Heart left ventricle (tissue), 16 donors: ENCODE data around the gene MAPT. TPM values are rescaled to one million over a fixed set of nuclear protein-coding genes. Genes with fewer than 3 reads are reported as not detected.

Source experiments
- ATAC-seq, 4 donors: fragments of 200-7000 bp; cut with Tn5 transposase; one replicate each; pipeline ENCODE4 v1.9.1; 2020 to 2022; ENCODE audit warnings: moderate library complexity in 4 of 4, mild to moderate bottlenecking in 3 of 4, moderate number of reproducible peaks in 1 of 4
- DNase-seq, 5 donors: peaks; one replicate each; pipeline ENCODE4 v3.0.0-alpha.2; 2020
- H3K27ac ChIP-seq, 12 donors: fragments of 200-600 bp; sonication (generic) in 4 of 12; one replicate each; pipeline versions ENCODE4 v1.5.0 to v1.8.0; 2016 to 2022; ENCODE audit warnings: mild to moderate bottlenecking in 2 of 12
- H3K27me3 ChIP-seq, 9 donors: fragments of 200-600 bp; sonication (generic) in 2 of 9; one replicate each; pipeline versions ENCODE4 v1.5.1 to v1.8.0; 2016 to 2022; ENCODE audit warnings: mild to moderate bottlenecking in 3 of 9
- H3K36me3 ChIP-seq, 9 donors: fragments of 200-600 bp; sonication (generic) in 2 of 9; one replicate each; pipeline versions ENCODE4 v1.5.0 to v1.8.0; 2018 to 2022; ENCODE audit warnings: mild to moderate bottlenecking in 2 of 9
- H3K4me1 ChIP-seq, 12 donors: fragments of 200-600 bp; sonication (generic) in 4 of 12; one replicate each; pipeline versions ENCODE4 v1.5.0 to v1.8.0; 2016 to 2022; ENCODE audit warnings: mild to moderate bottlenecking in 3 of 12
- H3K4me3 ChIP-seq, 12 donors: fragments of 200-600 bp; sonication (generic) in 4 of 12; one replicate each; pipeline versions ENCODE4 v1.5.0 to v1.8.0; 2017 to 2022; ENCODE audit warnings: mild to moderate bottlenecking in 9 of 12, moderate library complexity in 4 of 12
- H3K9me3 ChIP-seq, 12 donors: fragments of 200-600 bp; sonication (generic) in 4 of 12; one replicate each; pipeline versions ENCODE4 v1.5.0 to v1.8.0; 2016 to 2022; ENCODE audit warnings: mild to moderate bottlenecking in 1 of 12
- POLR2A ChIP-seq, 2 donors: fragments of 450-650 bp; IDR thresholded peaks; one replicate each; pipeline ENCODE4 v1.6.1; 2017; ENCODE audit warnings: antibody characterized with exemption in 2 of 2, mild to moderate bottlenecking in 2 of 2, moderate library complexity in 2 of 2
- WGBS, 4 donors: extraction: QIAGEN DNeasy Blood & Tissue Kit in 2 of 4; methylation state at CpG; one replicate each; pipeline versions ENCODE4 v1.1.5 to v1.1.7; 2013 to 2018; 5-methylcytosine and 5-hydroxymethylcytosine counted together
- intact Hi-C, 10 donors: fragments of 100-400 bp; cut with DNase I; formaldehyde crosslinking; loops; one replicate each; pipeline versions ENCODE4 v1.11.1 to v1.14.2; 2022
- polyA plus RNA-seq, 2 donors: library from polyadenylated mRNA; stranded (reverse); fragments of 200-250 nt; gene quantifications; one replicate each; pipeline ENCODE4 v1.2.3, GENCODE V29; 2013
- total RNA-seq, 9 donors: library from RNA; depleted of rRNA in 2 of 9; stranded (reverse); fragments of >200 nt in 2 of 9; fragmentation: NEBNext Ultra II Directional in 3 of 9; extraction: Animal tissue kit (Norgen Biotek cat#: 25700) in 3 of 9; gene quantifications; one replicate each; pipeline versions ENCODE4 v1.1.0 to v1.2.4, GENCODE V29; 2016 to 2023
- TF ChIP-seq, protein P1 (sequence below), 12 donors: fragments of 200-600 bp; sonication (generic) in 4 of 12; IDR thresholded peaks; one replicate each; pipeline versions ENCODE4 v1.5.0 to v1.8.0; 2018 to 2022; ENCODE audit warnings: antibody characterized with exemption in 12 of 12, mild to moderate bottlenecking in 5 of 12
- donor health status: ischemic (EF 13 %, LVEDD 7.1; RV severe dilation, severe dysfunction).
- donor health status: healthy with polysubstance abuse.
- donor health status: DM: no; HTN: yes; CAD: no.
- donor health status: DM: no; HTN: no; CAD: no.
- donor health status: ischemic (EF 25% LVEDD 6.9; RV normal size, moderate dysfunction).
- donor health status: ischemic (EF 25% LVEDD 5.7; RV mildly dilated, moderate dysfunction).
- donor health status: healthy.
- donor health status: DM: yes; HTN: yes; CAD: no.
- donor health status: ischemic (EF 35%, LVEDD 5.7; RV mildly dilated, moderate dysfunction).
- donor health status: nonischemic (EF 11% LVEDD 7.7; RV severe dilation, severe dysfunction).
- donor health status: DM: yes; HTN: yes; CAD: no.
- donor health status: PGD.
- donor health status: ischemic (EF 29% LVEDD 5.4; RV normal size, mild dysfunction).
- donor health status: nonischemic (EF 23%, LVEDD 6.1; RV moderate dilation, normal function).

Gene MAPT
- total and polyA plus RNA-seq, 11 donors: 2.9 to 70.4 (median 29.3) TPM

DNA sequence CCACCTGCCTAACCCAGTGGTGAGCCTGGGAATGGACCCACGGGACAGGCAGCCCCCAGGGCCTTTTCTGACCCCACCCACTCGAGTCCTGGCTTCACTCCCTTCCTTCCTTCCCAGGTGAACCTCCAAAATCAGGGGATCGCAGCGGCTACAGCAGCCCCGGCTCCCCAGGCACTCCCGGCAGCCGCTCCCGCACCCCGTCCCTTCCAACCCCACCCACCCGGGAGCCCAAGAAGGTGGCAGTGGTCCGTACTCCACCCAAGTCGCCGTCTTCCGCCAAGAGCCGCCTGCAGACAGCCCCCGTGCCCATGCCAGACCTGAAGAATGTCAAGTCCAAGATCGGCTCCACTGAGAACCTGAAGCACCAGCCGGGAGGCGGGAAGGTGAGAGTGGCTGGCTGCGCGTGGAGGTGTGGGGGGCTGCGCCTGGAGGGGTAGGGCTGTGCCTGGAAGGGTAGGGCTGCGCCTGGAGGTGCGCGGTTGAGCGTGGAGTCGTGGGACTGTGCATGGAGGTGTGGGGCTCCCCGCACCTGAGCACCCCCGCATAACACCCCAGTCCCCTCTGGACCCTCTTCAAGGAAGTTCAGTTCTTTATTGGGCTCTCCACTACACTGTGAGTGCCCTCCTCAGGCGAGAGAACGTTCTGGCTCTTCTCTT, 102.1 kb downstream of the MAPT start:
- Histone ChIP-seq H3K4me1 (no peaks in the 10 kb centered on the region), H3K4me3 (no peak overlapping the region), H3K9me3 (no peaks in the 10 kb centered on the region), H3K36me3 (no peaks in the 10 kb centered on the region), H3K27me3 (no peaks in the 10 kb centered on the region), H3K27ac (no peak overlapping the region)
- peak in 1 of 5 donors; percentile 53 for DNase-seq
- intact Hi-C loops: no loop called here
- WGBS, 4 donors: 84 to 88% (median 84%) methylated on average over 31 of the region's 31 CpGs
- TF ChIP-seq POLR2A (IDR thresholded peaks at IDR 0.05): no peak
- TF ChIP-seq, protein P1, sequence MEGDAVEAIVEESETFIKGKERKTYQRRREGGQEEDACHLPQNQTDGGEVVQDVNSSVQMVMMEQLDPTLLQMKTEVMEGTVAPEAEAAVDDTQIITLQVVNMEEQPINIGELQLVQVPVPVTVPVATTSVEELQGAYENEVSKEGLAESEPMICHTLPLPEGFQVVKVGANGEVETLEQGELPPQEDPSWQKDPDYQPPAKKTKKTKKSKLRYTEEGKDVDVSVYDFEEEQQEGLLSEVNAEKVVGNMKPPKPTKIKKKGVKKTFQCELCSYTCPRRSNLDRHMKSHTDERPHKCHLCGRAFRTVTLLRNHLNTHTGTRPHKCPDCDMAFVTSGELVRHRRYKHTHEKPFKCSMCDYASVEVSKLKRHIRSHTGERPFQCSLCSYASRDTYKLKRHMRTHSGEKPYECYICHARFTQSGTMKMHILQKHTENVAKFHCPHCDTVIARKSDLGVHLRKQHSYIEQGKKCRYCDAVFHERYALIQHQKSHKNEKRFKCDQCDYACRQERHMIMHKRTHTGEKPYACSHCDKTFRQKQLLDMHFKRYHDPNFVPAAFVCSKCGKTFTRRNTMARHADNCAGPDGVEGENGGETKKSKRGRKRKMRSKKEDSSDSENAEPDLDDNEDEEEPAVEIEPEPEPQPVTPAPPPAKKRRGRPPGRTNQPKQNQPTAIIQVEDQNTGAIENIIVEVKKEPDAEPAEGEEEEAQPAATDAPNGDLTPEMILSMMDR (IDR thresholded peaks at IDR 0.05): no peak
- no peak for ATAC-seq

DNA sequence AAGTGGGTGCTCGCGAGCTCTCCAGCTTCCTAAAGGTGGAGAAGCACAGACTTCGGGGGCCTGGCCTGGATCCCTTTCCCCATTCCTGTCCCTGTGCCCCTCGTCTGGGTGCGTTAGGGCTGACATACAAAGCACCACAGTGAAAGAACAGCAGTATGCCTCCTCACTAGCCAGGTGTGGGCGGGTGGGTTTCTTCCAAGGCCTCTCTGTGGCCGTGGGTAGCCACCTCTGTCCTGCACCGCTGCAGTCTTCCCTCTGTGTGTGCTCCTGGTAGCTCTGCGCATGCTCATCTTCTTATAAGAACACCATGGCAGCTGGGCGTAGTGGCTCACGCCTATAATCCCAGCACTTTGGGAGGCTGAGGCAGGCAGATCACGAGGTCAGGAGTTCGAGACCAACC, 102.8 kb downstream of the MAPT start:
- Histone ChIP-seq H3K27me3 (no peaks in the 10 kb centered on the region), H3K36me3 (no peaks in the 10 kb centered on the region), H3K4me1 (no peaks in the 10 kb centered on the region), H3K27ac (no peak overlapping the region), H3K9me3 (no peaks in the 10 kb centered on the region), H3K4me3 (no peak overlapping the region)
- WGBS, 4 donors: 87 to 94% (median 92%) methylated on average over 13 of the region's 13 CpGs
- ATAC-seq: no peak
- no peak for TF ChIP-seq POLR2A (IDR thresholded peaks at IDR 0.05)
- TF ChIP-seq, protein P1 (IDR thresholded peaks at IDR 0.05): no peak
- intact Hi-C loops: no loop called here
- DNase-seq: no peak

DNA sequence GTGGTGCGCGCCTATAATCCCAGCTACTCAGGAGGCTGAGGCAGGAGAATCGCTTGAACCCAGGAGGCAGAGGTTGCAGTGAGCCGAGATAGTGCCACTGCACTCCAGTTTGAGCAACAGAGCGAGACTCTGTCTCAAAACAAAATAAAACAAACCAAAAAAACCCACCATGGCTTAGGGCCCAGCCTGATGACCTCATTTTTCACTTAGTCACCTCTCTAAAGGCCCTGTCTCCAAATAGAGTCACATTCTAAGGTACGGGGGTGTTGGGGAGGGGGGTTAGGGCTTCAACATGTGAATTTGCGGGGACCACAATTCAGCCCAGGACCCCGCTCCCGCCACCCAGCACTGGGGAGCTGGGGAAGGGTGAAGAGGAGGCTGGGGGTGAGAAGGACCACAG, 103.3 kb downstream of the MAPT start:
- H3K27me3 ChIP-seq: no peaks in the 10 kb centered on the region
- no peak overlapping the region for H3K27ac ChIP-seq
- ATAC-seq: no peak
- intact Hi-C loops: no loop called here
- no peaks in the 10 kb centered on the region for H3K36me3 ChIP-seq
- H3K4me3 ChIP-seq: no peak overlapping the region
- H3K9me3 ChIP-seq: no peaks in the 10 kb centered on the region
- peaks cover 0 to under 1% (median 0%) of the 10 kb centered on the region in 12 donors for H3K4me1 ChIP-seq
- WGBS, 4 donors: 89 to 92% (median 90%) methylated on average over 9 of the region's 9 CpGs
- DNase-seq: no peak
- TF ChIP-seq POLR2A (IDR thresholded peaks at IDR 0.05): no peak
- TF ChIP-seq, protein P1 (IDR thresholded peaks at IDR 0.05): no peak

DNA sequence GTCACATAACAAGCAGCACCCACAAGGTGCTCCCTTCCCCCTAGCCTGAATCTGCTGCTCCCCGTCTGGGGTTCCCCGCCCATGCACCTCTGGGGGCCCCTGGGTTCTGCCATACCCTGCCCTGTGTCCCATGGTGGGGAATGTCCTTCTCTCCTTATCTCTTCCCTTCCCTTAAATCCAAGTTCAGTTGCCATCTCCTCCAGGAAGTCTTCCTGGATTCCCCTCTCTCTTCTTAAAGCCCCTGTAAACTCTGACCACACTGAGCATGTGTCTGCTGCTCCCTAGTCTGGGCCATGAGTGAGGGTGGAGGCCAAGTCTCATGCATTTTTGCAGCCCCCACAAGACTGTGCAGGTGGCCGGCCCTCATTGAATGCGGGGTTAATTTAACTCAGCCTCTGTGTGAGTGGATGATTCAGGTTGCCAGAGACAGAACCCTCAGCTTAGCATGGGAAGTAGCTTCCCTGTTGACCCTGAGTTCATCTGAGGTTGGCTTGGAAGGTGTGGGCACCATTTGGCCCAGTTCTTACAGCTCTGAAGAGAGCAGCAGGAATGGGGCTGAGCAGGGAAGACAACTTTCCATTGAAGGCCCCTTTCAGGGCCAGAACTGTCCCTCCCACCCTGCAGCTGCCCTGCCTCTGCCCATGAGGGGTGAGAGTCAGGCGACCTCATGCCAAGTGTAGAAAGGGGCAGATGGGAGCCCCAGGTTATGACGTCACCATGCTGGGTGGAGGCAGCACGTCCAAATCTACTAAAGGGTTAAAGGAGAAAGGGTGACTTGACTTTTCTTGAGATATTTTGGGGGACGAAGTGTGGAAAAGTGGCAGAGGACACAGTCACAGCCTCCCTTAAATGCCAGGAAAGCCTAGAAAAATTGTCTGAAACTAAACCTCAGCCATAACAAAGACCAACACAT, 104.9 kb downstream of the MAPT start, which contains the start of gene STH:
Gene STH (plus strand): TSS at position 264 of the 913 bp plus-strand sequence. CDS start 30 bp downstream, at position 294.
- no peaks in the 10 kb centered on the region for H3K27me3 ChIP-seq
- no peak within 1 kb of the TSS for H3K27ac ChIP-seq
- H3K9me3 ChIP-seq: no peaks in the 10 kb centered on the region
- intact Hi-C loops: no loop called here
- peaks cover 0 to 15% (median 0%) of the 10 kb centered on the region in 12 donors for H3K4me1 ChIP-seq
- H3K36me3 ChIP-seq: no peaks in the 10 kb centered on the region
- H3K4me3 ChIP-seq: no peak within 1 kb of the TSS
- ATAC-seq: no peak
- TF ChIP-seq, protein P1 (IDR thresholded peaks at IDR 0.05): no peak
- no peak for TF ChIP-seq POLR2A (IDR thresholded peaks at IDR 0.05)
- 79 to 84% (median 84%) methylated on average over 8 of the region's 8 CpGs for WGBS, 4 donors
- DNase-seq: no peak
